MM.1S (cell line): ENCODE results near the gene GSDMA.

Experiments used
- DNase-seq: peaks from one replicate; pipeline ENCODE4 v3.0.0-alpha.2; 2015
- H2AFZ ChIP-seq: fragments of 300-600 bp; sonication (generic); 2 replicates; pipeline ENCODE4 v1.6.0; 2016; ENCODE audit warnings: antibody characterized with exemption, low read length
- H3F3A ChIP-seq: fragments of 300-600 bp; sonication (generic); 2 replicates; pipeline ENCODE4 v1.6.1; 2016; ENCODE audit warnings: mild to moderate bottlenecking, antibody characterized with exemption, low read length, moderate library complexity, mixed read lengths; ENCODE audit not compliant: insufficient read depth
- H3K27ac ChIP-seq: fragments of 300-600 bp; sonication (generic); 2 replicates; pipeline ENCODE4 v1.5.1; 2016; ENCODE audit warnings: mild to moderate bottlenecking, low read length
- H3K27me3 ChIP-seq: fragments of 300-600 bp; sonication (generic); replicated peaks from 2 replicates; pipeline ENCODE4 v1.6.0; 2016; ENCODE audit warnings: low read length; ENCODE audit not compliant: insufficient read depth
- H3K36me3 ChIP-seq: fragments of 300-600 bp; sonication (generic); replicated peaks from 2 replicates; pipeline ENCODE4 v1.6.1; 2016; ENCODE audit warnings: mild to moderate bottlenecking, low read length, mixed read lengths; ENCODE audit not compliant: insufficient read depth
- H3K4me1 ChIP-seq: fragments of 300-600 bp; sonication (generic); 2 replicates; pipeline ENCODE4 v1.6.1; 2016; ENCODE audit warnings: low read length, mixed read lengths
- H3K4me2 ChIP-seq: fragments of 300-600 bp; sonication (generic); 2 replicates; pipeline ENCODE4 v1.6.0; 2016; ENCODE audit warnings: low read depth, low read length
- H3K4me3 ChIP-seq: fragments of 300-600 bp; sonication (generic); 2 replicates; pipeline ENCODE4 v1.5.1; 2016; ENCODE audit warnings: low read length, mixed read lengths
- H3K79me2 ChIP-seq: fragments of 300-600 bp; sonication (generic); 2 replicates; pipeline ENCODE4 v1.6.1; 2016; ENCODE audit warnings: mixed run types, low read length, mixed read lengths
- H3K9ac ChIP-seq: fragments of 300-600 bp; sonication (generic); 2 replicates; pipeline ENCODE4 v1.6.1; 2016; ENCODE audit warnings: low read length, mixed read lengths
- H3K9me2 ChIP-seq: fragments of 300-600 bp; sonication (generic); replicated peaks from 2 replicates; pipeline ENCODE4 v1.6.1; 2016; ENCODE audit warnings: mild to moderate bottlenecking, low read length, mixed read lengths; ENCODE audit not compliant: insufficient read depth
- H3K9me3 ChIP-seq: fragments of 300-600 bp; sonication (generic); replicated peaks from 2 replicates; pipeline ENCODE4 v1.6.1; 2016; ENCODE audit warnings: mild to moderate bottlenecking, low read length, mixed read lengths; ENCODE audit not compliant: insufficient read depth
- H4K20me1 ChIP-seq: fragments of 300-600 bp; sonication (generic); 2 replicates; pipeline ENCODE4 v1.6.1; 2016; ENCODE audit warnings: mild to moderate bottlenecking, low read length, moderate library complexity, mixed read lengths; ENCODE audit not compliant: insufficient read depth
- CTCF ChIP-seq: fragments of 300-600 bp; sonication (generic); IDR thresholded peaks from 2 replicates; pipeline ENCODE4 v1.5.1; 2016; ENCODE audit warnings: antibody characterized with exemption, low read length, mixed read lengths
- EZH2 ChIP-seq: fragments of 300-600 bp; sonication (generic); optimal IDR thresholded peaks from 2 replicates; pipeline ENCODE3; 2017; ENCODE audit warnings: low read depth, mild to moderate bottlenecking, antibody characterized with exemption, low read length, mixed read lengths
- EZH2phosphoT487 ChIP-seq: fragments of 300-600 bp; sonication (generic); IDR thresholded peaks from 2 replicates; pipeline ENCODE4 v1.6.1; 2018; ENCODE audit warnings: antibody characterized with exemption, low read length

Gene GSDMA

GRCh38 chr17:39971076-39971603 is 8.3 kb downstream of the GSDMA start:
- Histone ChIP-seq H3F3A (no peaks in the 10 kb centered on the region), H3K27ac (no peak overlapping the region), H3K4me3 (no peak overlapping the region), H4K20me1 (no peaks in the 10 kb centered on the region), H3K4me2 (no peak overlapping the region), H3K9me3 (no peaks in the 10 kb centered on the region), H3K9ac (no peak overlapping the region), H2AFZ (no peak overlapping the region), H3K36me3 (no peaks in the 10 kb centered on the region), H3K27me3 (peaks cover 31% of the 10 kb centered on the region), H3K9me2 (no peaks in the 10 kb centered on the region), H3K4me1 (no peaks in the 10 kb centered on the region), H3K79me2 (no peaks in the 10 kb centered on the region)
- TF ChIP-seq EZH2 (no peak), EZH2phosphoT487 (no peak), CTCF (no peak)
- DNase-seq = no peak

- no peak for TF ChIP-seq EZH2
- TF ChIP-seq EZH2phosphoT487 = no peak
- no peak for TF ChIP-seq CTCF
- Histone ChIP-seq H3K27me3 (peaks cover 28% of the 10 kb centered on the region), H3F3A (no peaks in the 10 kb centered on the region), H3K4me2 (no peak overlapping the region), H3K9me3 (no peaks in the 10 kb centered on the region), H3K4me3 (no peak overlapping the region), H3K4me1 (no peaks in the 10 kb centered on the region), H3K9ac (no peak overlapping the region), H4K20me1 (no peaks in the 10 kb centered on the region), H3K79me2 (no peaks in the 10 kb centered on the region), H3K27ac (no peak overlapping the region), H3K36me3 (no peaks in the 10 kb centered on the region), H3K9me2 (no peaks in the 10 kb centered on the region), H2AFZ (no peak overlapping the region)
- DNase-seq = no peak
Measured at GRCh38 chr17:39972271-39972670, 9.5 kb downstream of the GSDMA start.

GRCh38 chr17:39973496-39973895 is 10.7 kb downstream of the GSDMA start:
- Histone ChIP-seq H3K4me2 (no peak overlapping the region), H4K20me1 (no peaks in the 10 kb centered on the region), H3K79me2 (no peaks in the 10 kb centered on the region), H3K27ac (no peak overlapping the region), H2AFZ (no peak overlapping the region), H3F3A (no peaks in the 10 kb centered on the region), H3K36me3 (no peaks in the 10 kb centered on the region), H3K27me3 (peaks cover 27% of the 10 kb centered on the region), H3K9me3 (no peaks in the 10 kb centered on the region), H3K4me1 (no peaks in the 10 kb centered on the region), H3K9ac (no peak overlapping the region), H3K4me3 (no peak overlapping the region), H3K9me2 (no peaks in the 10 kb centered on the region)
- no peak for DNase-seq
- TF ChIP-seq EZH2phosphoT487 = no peak
- no peak for TF ChIP-seq CTCF
- TF ChIP-seq EZH2 = no peak
